C4-2B (cell line): Measurements from ENCODE around the gene FRMD4A.

Experiments
- H3K27ac ChIP-seq: fragments of 450-650 bp; 2 replicates; pipeline ENCODE4 v1.5.1; 2017
- ZFX ChIP-seq: fragments of 450-650 bp; IDR thresholded peaks from 2 replicates; pipeline ENCODE4 v1.6.1; 2017
- TF ChIP-seq, protein P1 (sequence below): fragments of 450-650 bp; conservative IDR thresholded peaks from 2 replicates; pipeline ENCODE4 v1.5.1; 2017; ENCODE audit warnings: mild to moderate bottlenecking

Gene FRMD4A

DNA sequence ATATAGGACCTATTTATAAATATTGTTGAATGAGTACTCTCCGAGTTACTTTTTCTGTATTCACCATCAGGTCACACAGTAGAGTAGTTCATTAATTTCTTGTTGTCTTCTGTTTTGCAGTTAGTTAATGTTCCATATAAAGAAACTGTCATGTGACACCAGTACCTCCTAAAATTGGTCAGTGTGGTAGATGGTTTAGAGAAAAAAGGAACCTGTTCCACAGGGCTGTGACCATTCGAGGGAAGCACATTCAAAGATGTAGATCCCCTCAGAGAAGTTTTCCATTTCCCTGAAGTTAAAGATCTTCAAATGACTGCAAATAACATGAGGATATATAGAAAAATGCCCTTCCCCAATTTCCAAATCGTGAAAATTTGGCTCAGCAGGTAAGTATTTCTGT lies 698.3 kb downstream of the FRMD4A start:
- H3K27ac ChIP-seq, result no peak overlapping the region
- TF ChIP-seq, protein P1, sequence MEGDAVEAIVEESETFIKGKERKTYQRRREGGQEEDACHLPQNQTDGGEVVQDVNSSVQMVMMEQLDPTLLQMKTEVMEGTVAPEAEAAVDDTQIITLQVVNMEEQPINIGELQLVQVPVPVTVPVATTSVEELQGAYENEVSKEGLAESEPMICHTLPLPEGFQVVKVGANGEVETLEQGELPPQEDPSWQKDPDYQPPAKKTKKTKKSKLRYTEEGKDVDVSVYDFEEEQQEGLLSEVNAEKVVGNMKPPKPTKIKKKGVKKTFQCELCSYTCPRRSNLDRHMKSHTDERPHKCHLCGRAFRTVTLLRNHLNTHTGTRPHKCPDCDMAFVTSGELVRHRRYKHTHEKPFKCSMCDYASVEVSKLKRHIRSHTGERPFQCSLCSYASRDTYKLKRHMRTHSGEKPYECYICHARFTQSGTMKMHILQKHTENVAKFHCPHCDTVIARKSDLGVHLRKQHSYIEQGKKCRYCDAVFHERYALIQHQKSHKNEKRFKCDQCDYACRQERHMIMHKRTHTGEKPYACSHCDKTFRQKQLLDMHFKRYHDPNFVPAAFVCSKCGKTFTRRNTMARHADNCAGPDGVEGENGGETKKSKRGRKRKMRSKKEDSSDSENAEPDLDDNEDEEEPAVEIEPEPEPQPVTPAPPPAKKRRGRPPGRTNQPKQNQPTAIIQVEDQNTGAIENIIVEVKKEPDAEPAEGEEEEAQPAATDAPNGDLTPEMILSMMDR, result no peak
- TF ChIP-seq ZFX, result no peak

DNA sequence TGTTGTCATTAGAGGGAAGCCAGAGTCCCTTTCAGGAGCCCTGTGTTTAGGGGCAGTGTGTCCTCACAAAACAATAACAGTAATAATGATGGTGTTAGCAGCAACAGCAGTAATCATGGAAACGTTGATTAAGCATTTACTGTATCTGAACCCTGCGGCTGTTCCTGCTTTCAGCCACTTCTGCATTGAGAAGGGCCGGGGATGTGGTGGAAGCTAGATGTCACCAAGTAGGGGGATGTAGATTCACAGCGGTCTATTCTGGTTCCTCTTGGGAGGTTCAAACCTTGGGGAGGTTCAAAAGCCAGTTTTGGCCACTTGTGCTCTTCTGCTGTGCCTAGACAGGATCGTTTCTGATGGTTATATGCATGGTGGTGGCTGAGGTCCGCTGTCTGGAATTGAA lies 699.1 kb downstream of the FRMD4A start:
- no peak for TF ChIP-seq ZFX
- TF ChIP-seq, protein P1, result no peak

DNA sequence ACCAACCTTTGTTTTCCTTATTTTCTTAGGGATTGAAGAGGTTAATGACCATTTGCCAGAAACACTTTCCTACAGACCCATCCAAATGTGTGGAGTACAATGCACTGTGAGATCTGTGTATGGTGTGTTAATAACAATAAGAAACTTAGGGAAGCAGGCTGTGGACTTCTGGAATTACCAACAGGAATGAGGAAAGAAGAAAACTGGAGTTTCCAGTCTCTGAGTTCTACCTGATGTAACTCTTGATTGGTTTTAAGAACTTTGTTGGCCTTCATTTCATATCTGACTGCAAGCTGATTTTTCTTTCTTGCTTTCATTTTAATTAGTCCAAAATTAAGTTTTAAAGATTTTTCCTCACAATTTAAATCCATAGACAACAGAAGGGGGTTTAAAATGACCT lies 700.5 kb downstream of the FRMD4A start:
- TF ChIP-seq, protein P1, result no peak
- no peak for TF ChIP-seq ZFX

More for the DNA sequence above, 699.1 kb downstream of the FRMD4A start:
- H3K27ac ChIP-seq, result no peak overlapping the region

DNA sequence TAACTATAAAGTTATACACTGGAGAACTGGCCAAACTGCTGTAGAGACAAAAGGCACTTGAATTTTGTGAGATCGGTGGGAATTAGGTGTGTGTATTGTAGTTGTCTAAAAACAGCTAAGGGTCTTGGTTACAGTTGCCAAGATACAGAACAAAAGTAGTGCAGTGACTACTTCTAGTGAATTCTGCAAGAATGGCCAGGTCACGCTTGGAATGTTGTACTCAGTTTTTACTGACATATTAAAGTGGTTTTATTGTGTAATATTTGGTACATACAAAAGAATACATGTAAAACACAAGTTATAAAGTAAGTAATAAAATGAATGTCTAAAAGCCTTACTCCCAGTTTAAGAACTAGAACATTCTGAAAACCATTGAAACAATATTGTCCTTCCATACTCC lies 701.6 kb downstream of the FRMD4A start:
- H3K27ac ChIP-seq, result no peak overlapping the region
- TF ChIP-seq ZFX, result no peak
- TF ChIP-seq, protein P1, result no peak

More for the DNA sequence above, 700.5 kb downstream of the FRMD4A start:
- no peak overlapping the region for H3K27ac ChIP-seq

DNA sequence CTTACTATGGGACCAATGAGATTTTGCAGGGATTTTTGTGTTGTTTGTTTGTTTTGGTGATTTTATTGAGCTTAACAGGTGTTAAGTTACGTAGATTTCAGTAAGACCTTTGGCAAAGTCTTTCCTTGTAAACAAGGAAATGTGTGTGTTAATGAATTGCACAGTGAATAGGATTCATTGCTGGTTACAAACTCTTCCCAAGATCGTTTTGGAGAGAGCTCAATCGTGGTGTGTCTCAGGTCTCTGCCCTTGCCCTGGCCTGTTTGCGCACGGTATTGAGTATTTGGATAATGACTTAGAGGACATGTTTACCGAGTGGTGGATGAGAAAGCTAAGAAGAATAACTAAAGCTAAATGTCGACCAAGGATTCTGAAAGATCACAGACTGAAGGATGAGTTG lies 702.1 kb downstream of the FRMD4A start:
- no peak overlapping the region for H3K27ac ChIP-seq
- no peak for TF ChIP-seq ZFX
- TF ChIP-seq, protein P1, result no peak

DNA sequence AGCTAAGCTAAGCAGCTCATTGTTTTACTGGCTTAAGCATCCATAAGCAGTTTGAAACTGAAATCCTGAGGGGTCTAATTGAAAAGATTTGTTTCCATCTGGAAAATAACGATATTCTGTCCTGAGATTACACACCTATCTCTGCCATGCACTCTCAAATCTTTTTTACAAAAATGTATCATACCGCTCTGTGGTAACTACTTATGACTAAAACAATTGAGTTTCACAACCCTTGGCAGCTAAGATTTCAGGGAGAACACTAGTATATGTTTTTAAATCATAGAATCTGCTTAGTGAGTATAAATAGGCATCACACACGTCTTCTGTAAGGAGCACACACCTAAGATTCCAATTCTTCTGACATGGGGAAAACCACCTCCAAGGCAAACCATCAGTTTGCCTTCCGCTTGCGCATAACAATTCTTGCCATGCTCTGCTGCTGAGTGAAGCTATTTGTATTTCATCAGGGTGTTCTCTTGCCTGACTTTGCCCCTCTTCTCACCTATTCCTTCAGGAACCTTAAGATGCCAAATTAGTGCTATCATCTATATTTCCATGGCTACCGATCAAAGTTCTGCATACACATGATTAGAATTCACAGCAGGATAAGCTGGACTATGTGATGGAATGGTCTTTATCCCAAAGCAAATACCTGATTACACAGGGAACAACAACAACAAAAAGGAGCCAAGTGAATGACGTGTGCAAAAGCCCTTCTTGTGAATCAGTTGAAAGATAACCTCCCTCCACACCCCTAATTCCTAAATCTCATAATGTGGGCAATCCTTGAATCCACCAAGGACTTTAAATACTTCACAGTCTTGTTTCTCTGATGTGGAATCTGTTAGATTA lies 703.0 kb downstream of the FRMD4A start:
- no peak for TF ChIP-seq ZFX
- TF ChIP-seq, protein P1, result no peak
- no peak overlapping the region for H3K27ac ChIP-seq

DNA sequence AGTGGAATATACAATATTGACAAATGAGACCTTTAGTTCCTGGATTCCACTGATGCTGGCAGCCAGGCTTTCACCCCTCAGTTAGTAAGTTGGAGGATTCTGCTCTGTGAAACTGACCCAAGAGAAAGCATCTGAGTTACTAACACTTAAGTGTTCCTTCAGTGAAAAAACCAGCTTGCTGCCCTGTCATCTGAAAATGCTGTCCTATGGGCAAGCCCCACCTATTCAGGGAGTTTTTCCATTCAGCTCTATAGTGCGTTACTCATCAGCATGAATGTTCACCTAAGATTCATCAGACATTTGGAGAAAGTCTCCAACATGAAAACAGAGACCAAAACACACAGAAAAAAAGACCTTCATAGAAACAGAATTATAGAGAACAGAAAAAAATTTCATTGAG lies 706.1 kb downstream of the FRMD4A start:
- TF ChIP-seq ZFX, result no peak
- TF ChIP-seq, protein P1, result no peak
- H3K27ac ChIP-seq, result no peak overlapping the region
